ENCODE data around the gene FAM20A.

DNA sequence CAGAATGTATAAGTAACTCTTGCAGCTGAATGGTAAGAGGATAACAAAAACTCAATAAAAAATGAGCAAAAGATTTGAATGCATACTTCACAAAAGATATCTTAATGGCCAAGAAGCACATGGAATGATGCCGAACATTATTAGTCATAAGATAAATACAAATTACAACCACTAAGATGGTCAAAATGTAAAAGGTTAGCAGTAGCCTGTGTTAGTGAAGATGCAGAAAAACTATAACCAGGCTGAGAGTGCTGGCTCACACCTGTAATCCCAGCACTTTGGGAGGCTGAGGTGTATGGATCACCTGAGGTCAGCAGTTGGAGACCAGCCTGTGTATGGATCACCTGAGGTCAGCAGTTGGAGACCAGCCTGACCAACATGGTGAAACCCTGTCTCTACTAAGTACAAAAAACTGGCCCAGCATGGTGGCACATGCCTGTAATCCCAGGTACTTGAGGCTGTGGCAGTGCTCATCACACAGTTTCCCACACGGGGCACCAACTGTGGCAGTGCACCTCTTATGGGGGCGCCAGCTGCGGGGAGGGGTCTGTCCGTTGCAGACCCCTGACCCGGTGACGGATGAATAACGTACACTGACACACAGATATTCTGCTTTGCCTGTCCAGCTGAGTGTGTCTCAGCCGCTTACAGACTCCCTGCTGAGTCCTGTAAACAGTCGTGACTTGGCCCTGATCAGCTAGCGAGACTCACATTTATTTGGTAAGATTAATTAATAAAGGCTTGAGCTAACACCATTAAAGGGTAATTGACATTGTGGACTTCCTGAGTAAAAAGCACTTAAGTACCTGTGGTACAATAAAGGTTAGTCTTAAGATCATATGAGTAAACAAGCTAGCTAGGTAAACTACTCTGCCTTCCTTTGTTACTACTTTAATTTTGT is 45.7 kb upstream of the FAM20A start:
- TF ChIP-seq, protein P1, sequence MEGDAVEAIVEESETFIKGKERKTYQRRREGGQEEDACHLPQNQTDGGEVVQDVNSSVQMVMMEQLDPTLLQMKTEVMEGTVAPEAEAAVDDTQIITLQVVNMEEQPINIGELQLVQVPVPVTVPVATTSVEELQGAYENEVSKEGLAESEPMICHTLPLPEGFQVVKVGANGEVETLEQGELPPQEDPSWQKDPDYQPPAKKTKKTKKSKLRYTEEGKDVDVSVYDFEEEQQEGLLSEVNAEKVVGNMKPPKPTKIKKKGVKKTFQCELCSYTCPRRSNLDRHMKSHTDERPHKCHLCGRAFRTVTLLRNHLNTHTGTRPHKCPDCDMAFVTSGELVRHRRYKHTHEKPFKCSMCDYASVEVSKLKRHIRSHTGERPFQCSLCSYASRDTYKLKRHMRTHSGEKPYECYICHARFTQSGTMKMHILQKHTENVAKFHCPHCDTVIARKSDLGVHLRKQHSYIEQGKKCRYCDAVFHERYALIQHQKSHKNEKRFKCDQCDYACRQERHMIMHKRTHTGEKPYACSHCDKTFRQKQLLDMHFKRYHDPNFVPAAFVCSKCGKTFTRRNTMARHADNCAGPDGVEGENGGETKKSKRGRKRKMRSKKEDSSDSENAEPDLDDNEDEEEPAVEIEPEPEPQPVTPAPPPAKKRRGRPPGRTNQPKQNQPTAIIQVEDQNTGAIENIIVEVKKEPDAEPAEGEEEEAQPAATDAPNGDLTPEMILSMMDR (IDR thresholded peaks at IDR 0.05; ENCODE audit: insufficient read depth, low read depth, low read length), result no peak
- no peak for TF ChIP-seq EZH2 (IDR thresholded peaks at IDR 0.05; ENCODE audit: insufficient read depth, low read length)
